Measurements from ENCODE around the gene RBMS1. TPM values are rescaled to one million over a fixed set of nuclear protein-coding genes. Genes with fewer than 3 reads are reported as not detected.
A peak's percentile ranks its signal among the peaks of the same experiment; 100 is the strongest.

The RBMS1 gene
- total and polyA plus RNA-seq, 2 experiments from 2014 or later: 55.5 to 94.8 TPM

GRCh38 chr2:160427629-160428404 is 65.8 kb downstream of the RBMS1 start:
- peaks cover 14% of the 10 kb centered on the region; the same call in 2 of the 3 replicates for H3K4me1 Mint-ChIP-seq
- H3K9me3 Mint-ChIP-seq: peaks cover 11% of the 10 kb centered on the region
- ATAC-seq (no peak), DNase-seq (ENCODE audit: low spot score) (no peak)
- no peaks in the 10 kb centered on the region for H3K9me2 ChIP-seq (ENCODE audit: insufficient read depth)
- no peaks in the 10 kb centered on the region for H3F3A ChIP-seq (replicated peaks; ENCODE audit: low read depth)
- H3K27ac Mint-ChIP-seq: peak overlapping the region; percentile 59; the same call in 1 of the 2 replicates
- 0 out of 2 replicates have a peak, but pooled peaks cover 5% of the 10 kb centered on the region for H3K36me3 ChIP-seq (ENCODE audit: insufficient read depth)
- H3K27ac ChIP-seq (ENCODE audit: low read depth): no peak overlapping the region
- no peak overlapping the region for H3K4me3 ChIP-seq
- H3K79me2 ChIP-seq (replicated peaks; ENCODE audit: insufficient read depth): peaks cover 18% of the 10 kb centered on the region
- H3K4me3 Mint-ChIP-seq: no peak overlapping the region
- peaks cover 9% of the 10 kb centered on the region; the same call in 1 of the 2 replicates for H3K4me1 ChIP-seq (ENCODE audit: insufficient read depth)
- no peaks in the 10 kb centered on the region for H3K27me3 ChIP-seq (ENCODE audit: insufficient read depth)
- peaks cover 4% of the 10 kb centered on the region for H3K27me3 Mint-ChIP-seq (ENCODE audit: insufficient read depth, low read depth, poor library complexity)
- H3K36me3 Mint-ChIP-seq (ENCODE audit: low read depth): peaks cover 24% of the 10 kb centered on the region
- no peak overlapping the region for H2AFZ ChIP-seq
- no peak overlapping the region for H3K4me2 ChIP-seq
- no peak for TF ChIP-seq EZH2phosphoT487 (IDR thresholded peaks at IDR 0.05; ENCODE audit: unreplicated experiment)
- TF ChIP-seq ZNF331 (CRISPR knock-in tag; IDR thresholded peaks at IDR 0.05; ENCODE audit: low read depth): no peak
- no peak for TF ChIP-seq POLR2AphosphoS5 (IDR thresholded peaks at IDR 0.05; ENCODE audit: low read depth)
- no peak for TF ChIP-seq ZNF114 (CRISPR knock-in tag; IDR thresholded peaks at IDR 0.05)
- TF ChIP-seq CREB1 (CRISPR knock-in tag; IDR thresholded peaks at IDR 0.05; ENCODE audit: low read depth): no peak
- TF ChIP-seq EZH2 (IDR thresholded peaks at IDR 0.05; ENCODE audit: low read depth, unreplicated experiment): no peak
- H4K20me1 ChIP-seq (replicated peaks; ENCODE audit: insufficient read depth): no peaks in the 10 kb centered on the region

GRCh38 chr2:160426604-160427003 is 67.0 kb downstream of the RBMS1 start:
- Histone ChIP-seq H3K4me2 (no peak overlapping the region), H3K79me2 (replicated peaks; ENCODE audit: insufficient read depth) (peaks cover 15% of the 10 kb centered on the region), H3K4me3 (no peak overlapping the region), H2AFZ (no peak overlapping the region), H3K36me3 (ENCODE audit: insufficient read depth) (0 out of 2 replicates have a peak, but pooled peaks cover 5% of the 10 kb centered on the region), H4K20me1 (replicated peaks; ENCODE audit: insufficient read depth) (no peaks in the 10 kb centered on the region; the same call in 1 of the 2 replicates), H3K27ac (ENCODE audit: low read depth) (no peak overlapping the region), H3K9me2 (ENCODE audit: insufficient read depth) (no peaks in the 10 kb centered on the region), H3K27me3 (ENCODE audit: insufficient read depth) (no peaks in the 10 kb centered on the region), H3F3A (replicated peaks; ENCODE audit: low read depth) (no peaks in the 10 kb centered on the region), H3K4me1 (ENCODE audit: insufficient read depth) (peaks cover 9% of the 10 kb centered on the region; the same call in 1 of the 2 replicates)
- no peak overlapping the region for H3K4me3 Mint-ChIP-seq
- no peak for ATAC-seq
- peak; percentile 19 for DNase-seq (ENCODE audit: low spot score)
- H3K27ac Mint-ChIP-seq: no peak overlapping the region
- H3K36me3 Mint-ChIP-seq (ENCODE audit: low read depth): peaks cover 25% of the 10 kb centered on the region
- peaks cover 10% of the 10 kb centered on the region for H3K9me3 Mint-ChIP-seq
- peaks cover 14% of the 10 kb centered on the region; the same call in 2 of the 3 replicates for H3K4me1 Mint-ChIP-seq
- peaks cover 4% of the 10 kb centered on the region for H3K27me3 Mint-ChIP-seq (ENCODE audit: insufficient read depth, low read depth, poor library complexity)
- TF ChIP-seq ZNF331 (CRISPR knock-in tag; IDR thresholded peaks at IDR 0.05; ENCODE audit: low read depth) (no peak), EZH2 (IDR thresholded peaks at IDR 0.05; ENCODE audit: low read depth, unreplicated experiment) (no peak), NANOG (IDR thresholded peaks at IDR 0.05; ENCODE audit: borderline replicate concordance) (no peak), ZNF114 (CRISPR knock-in tag; IDR thresholded peaks at IDR 0.05) (no peak), ZNF462 (CRISPR knock-in tag; IDR thresholded peaks at IDR 0.05) (no peak)
- TF ChIP-seq, protein P1, sequence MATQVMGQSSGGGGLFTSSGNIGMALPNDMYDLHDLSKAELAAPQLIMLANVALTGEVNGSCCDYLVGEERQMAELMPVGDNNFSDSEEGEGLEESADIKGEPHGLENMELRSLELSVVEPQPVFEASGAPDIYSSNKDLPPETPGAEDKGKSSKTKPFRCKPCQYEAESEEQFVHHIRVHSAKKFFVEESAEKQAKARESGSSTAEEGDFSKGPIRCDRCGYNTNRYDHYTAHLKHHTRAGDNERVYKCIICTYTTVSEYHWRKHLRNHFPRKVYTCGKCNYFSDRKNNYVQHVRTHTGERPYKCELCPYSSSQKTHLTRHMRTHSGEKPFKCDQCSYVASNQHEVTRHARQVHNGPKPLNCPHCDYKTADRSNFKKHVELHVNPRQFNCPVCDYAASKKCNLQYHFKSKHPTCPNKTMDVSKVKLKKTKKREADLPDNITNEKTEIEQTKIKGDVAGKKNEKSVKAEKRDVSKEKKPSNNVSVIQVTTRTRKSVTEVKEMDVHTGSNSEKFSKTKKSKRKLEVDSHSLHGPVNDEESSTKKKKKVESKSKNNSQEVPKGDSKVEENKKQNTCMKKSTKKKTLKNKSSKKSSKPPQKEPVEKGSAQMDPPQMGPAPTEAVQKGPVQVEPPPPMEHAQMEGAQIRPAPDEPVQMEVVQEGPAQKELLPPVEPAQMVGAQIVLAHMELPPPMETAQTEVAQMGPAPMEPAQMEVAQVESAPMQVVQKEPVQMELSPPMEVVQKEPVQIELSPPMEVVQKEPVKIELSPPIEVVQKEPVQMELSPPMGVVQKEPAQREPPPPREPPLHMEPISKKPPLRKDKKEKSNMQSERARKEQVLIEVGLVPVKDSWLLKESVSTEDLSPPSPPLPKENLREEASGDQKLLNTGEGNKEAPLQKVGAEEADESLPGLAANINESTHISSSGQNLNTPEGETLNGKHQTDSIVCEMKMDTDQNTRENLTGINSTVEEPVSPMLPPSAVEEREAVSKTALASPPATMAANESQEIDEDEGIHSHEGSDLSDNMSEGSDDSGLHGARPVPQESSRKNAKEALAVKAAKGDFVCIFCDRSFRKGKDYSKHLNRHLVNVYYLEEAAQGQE (IDR thresholded peaks at IDR 0.05; ENCODE audit: unreplicated experiment): no peak

Measured in GM23338 (cell line).